WTC11 (cell line): Measurements from ENCODE around the gene SPTLC1. TPM values are rescaled to one million over a fixed set of nuclear protein-coding genes. Genes with fewer than 3 reads are reported as not detected.
"Not testable (repeated sequence)": the region's sequence is repeated elsewhere in the genome, so short reads cannot be mapped to it uniquely, and the experiment has no call there.

Experiments
- ATAC-seq: fragments of 200-7000 bp; cut with Tn5 transposase; 2 replicates; pipeline ENCODE4 v1.10.0; 2021; ENCODE audit warnings: mild to moderate bottlenecking, moderate library complexity
- CTCF ChIA-PET: fragments of 300-600 bp; sonication (Branson Sonifier 250); formaldehyde crosslinking; loops from one replicate; lab custom pipeline; 2021; ENCODE audit warnings: antibody characterized with exemption; lab: Charles Lee
- POLR2A ChIA-PET: fragments of 350-600 bp; sonication (Branson Sonifier 250); formaldehyde crosslinking; loops from one replicate; lab custom pipeline; 2021; ENCODE audit warnings: antibody characterized with exemption; lab: Charles Lee
- DNase-seq: peaks from one replicate; pipeline ENCODE4 v3.0.0; 2021; ENCODE audit warnings: low spot score
- H3K27ac Mint-ChIP-seq: 2 replicates; pipeline ENCODE4 v1.8.0; 2021; ENCODE audit warnings: mixed read lengths
- H3K27me3 Mint-ChIP-seq: 2 replicates; pipeline ENCODE4 v1.8.0; 2021; ENCODE audit warnings: low read depth, mild to moderate bottlenecking, moderate library complexity, mixed read lengths
- H3K36me3 Mint-ChIP-seq: 2 replicates; pipeline ENCODE4 v1.8.0; 2021; ENCODE audit warnings: mixed read lengths
- H3K4me1 Mint-ChIP-seq: 2 replicates; pipeline ENCODE4 v1.8.0; 2022; ENCODE audit warnings: mixed read lengths
- H3K4me3 Mint-ChIP-seq: 2 replicates; pipeline ENCODE4 v1.8.0; 2021; ENCODE audit warnings: mild to moderate bottlenecking, moderate library complexity, mixed read lengths
- H3K9me3 Mint-ChIP-seq: 2 replicates; pipeline ENCODE4 v1.8.0; 2021; ENCODE audit warnings: mixed read lengths
- ATF1 ChIP-seq: sonication (generic); formaldehyde crosslinking; IDR thresholded peaks from 2 replicates; pipeline ENCODE4 v1.8.1; 2023; ENCODE audit warnings: mild to moderate bottlenecking, moderate library complexity, missing genetic modification reagents
- IRF2 ChIP-seq: sonication (generic); formaldehyde crosslinking; IDR thresholded peaks from 2 replicates; pipeline ENCODE4 v1.8.0; 2022; ENCODE audit warnings: low read depth, missing genetic modification reagents, borderline replicate concordance
- ZNF317 ChIP-seq: sonication (generic); formaldehyde crosslinking; IDR thresholded peaks from 2 replicates; pipeline ENCODE4 v1.8.1; 2023; ENCODE audit warnings: low read depth, mild to moderate bottlenecking, moderate library complexity, missing genetic modification reagents, borderline replicate concordance
- total RNA-seq: library from RNA; stranded (reverse); gene quantifications from 3 replicates; pipeline ENCODE4 v1.2.3, GENCODE V29; 2021
- TF ChIP-seq, protein P1 (sequence below): sonication (generic); formaldehyde crosslinking; IDR thresholded peaks from 2 replicates; pipeline ENCODE4 v1.8.1; 2022; ENCODE audit warnings: mild to moderate bottlenecking, missing genetic modification reagents, moderate library complexity, borderline replicate concordance
- TF ChIP-seq, protein P2 (sequence below): sonication (generic); formaldehyde crosslinking; IDR thresholded peaks from 2 replicates; pipeline ENCODE4 v1.8.0; 2023; ENCODE audit warnings: missing genetic modification reagents
- TF ChIP-seq, protein P3 (sequence below): sonication (generic); formaldehyde crosslinking; IDR thresholded peaks from 2 replicates; pipeline ENCODE4 v1.8.0; 2022; ENCODE audit warnings: mild to moderate bottlenecking, missing genetic modification reagents
- TF ChIP-seq, protein P4 (sequence below): sonication (generic); formaldehyde crosslinking; IDR thresholded peaks from 2 replicates; pipeline ENCODE4 v1.8.0; 2023; ENCODE audit warnings: missing genetic modification reagents, mild to moderate bottlenecking, borderline replicate concordance

The SPTLC1 gene
- total RNA-seq, 1 experiment from 2014 or later, result 81.2 TPM

DNA sequence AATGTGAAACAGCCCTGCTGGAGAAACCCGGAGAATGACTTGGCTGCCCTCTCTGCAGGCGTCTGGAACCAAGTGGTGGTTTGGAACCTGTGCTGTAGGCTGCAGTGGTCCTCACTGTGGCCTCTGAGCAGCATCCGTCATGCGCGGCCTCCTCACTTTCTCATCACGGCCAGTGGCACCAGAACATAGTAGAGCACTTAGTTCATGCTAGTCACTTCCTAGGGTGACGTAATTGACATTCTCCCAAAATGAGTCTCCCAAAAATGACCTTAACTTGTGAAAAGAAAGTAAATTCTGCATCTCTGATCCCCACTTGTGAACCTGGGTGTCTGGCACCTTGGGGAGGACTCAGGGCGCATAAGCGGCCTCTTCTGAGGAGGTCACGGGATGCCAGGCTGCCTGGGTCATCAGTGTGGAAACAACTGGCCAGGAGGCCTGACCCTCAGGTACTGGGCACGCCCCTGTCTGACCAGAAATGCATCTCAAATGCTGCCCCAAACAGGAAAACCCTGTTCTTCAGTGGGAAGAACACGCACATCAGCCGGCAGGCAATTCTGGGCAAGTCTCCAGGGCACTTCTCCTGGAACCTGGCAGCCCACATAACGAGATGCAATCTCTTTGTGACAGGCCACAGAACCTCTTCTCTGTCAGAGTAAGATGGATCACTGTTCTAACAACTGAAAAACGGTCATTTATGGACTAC lies 36.6 kb upstream of the SPTLC1 start:
- H3K27me3 Mint-ChIP-seq, result no peaks in the 10 kb centered on the region
- no peak overlapping the region for H3K27ac Mint-ChIP-seq
- H3K4me3 Mint-ChIP-seq, result no peak overlapping the region
- no peak for ATAC-seq
- CTCF ChIA-PET, result no interaction called here
- no peaks in the 10 kb centered on the region for H3K36me3 Mint-ChIP-seq
- H3K4me1 Mint-ChIP-seq, result peaks cover 18% of the 10 kb centered on the region
- TF ChIP-seq, protein P1, sequence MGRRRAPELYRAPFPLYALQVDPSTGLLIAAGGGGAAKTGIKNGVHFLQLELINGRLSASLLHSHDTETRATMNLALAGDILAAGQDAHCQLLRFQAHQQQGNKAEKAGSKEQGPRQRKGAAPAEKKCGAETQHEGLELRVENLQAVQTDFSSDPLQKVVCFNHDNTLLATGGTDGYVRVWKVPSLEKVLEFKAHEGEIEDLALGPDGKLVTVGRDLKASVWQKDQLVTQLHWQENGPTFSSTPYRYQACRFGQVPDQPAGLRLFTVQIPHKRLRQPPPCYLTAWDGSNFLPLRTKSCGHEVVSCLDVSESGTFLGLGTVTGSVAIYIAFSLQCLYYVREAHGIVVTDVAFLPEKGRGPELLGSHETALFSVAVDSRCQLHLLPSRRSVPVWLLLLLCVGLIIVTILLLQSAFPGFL (CRISPR knock-in tag), result no peak
- no peak for TF ChIP-seq ZNF317 (CRISPR knock-in tag)
- TF ChIP-seq, protein P2, sequence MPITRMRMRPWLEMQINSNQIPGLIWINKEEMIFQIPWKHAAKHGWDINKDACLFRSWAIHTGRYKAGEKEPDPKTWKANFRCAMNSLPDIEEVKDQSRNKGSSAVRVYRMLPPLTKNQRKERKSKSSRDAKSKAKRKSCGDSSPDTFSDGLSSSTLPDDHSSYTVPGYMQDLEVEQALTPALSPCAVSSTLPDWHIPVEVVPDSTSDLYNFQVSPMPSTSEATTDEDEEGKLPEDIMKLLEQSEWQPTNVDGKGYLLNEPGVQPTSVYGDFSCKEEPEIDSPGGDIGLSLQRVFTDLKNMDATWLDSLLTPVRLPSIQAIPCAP (CRISPR knock-in tag), result no peak
- POLR2A ChIA-PET, result interaction anchor here (0.6 kb wide), 1 partner anchor 82 kb away, joined by 3 read pairs; no protein-coding TSS in a partner anchor
- no peaks in the 10 kb centered on the region for H3K9me3 Mint-ChIP-seq
- no peak for DNase-seq

DNA sequence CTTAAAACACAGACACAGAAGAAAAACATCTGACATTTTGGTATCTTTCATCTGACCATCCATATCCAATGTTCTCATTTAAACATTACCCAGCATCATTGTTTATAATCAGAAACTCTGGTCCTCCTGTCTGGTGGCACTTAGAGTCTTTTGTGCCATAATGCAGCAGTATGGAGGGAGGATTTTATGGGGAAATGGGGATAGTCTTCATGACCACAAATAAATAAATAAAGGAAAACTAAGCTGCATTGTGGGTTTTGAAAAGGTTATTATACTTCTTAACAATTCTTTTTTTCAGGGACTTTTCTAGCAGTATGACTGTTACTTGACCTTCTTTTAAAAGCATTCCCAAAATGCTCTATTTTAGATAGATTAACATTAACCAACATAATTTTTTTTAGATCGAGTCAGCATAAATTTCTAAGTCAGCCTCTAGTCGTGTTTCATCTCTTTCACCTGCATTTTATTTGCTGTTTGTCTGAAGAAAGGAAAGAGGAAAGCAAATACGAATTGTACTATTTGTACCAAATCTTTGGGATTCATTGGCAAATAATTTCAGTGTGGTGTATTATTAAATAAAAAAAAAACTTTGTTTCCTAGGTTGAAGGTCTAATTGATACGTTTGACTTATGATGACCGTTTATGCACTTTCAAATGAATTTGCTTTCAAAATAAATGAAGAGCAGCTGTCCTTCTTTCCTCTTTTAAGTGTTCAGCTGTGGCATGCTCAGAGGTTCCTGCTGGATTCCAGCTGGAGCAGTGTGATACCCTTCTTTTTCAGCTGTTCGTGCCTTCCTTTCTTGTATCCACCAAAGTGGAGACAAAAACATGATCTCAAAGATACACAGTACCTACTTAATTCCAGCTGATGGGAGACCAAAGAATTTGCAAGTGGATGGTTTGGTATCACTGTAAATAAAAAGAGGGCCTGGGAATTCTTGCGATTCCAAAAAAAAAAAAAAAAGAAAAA lies 35.6 kb upstream of the SPTLC1 start:
- ATAC-seq, H3K4me3 Mint-ChIP-seq, H3K27me3 Mint-ChIP-seq, H3K9me3 Mint-ChIP-seq, H3K36me3 Mint-ChIP-seq, DNase-seq, H3K27ac Mint-ChIP-seq: not testable (repeated sequence)
- H3K4me1 Mint-ChIP-seq, result peaks cover 26% of the 10 kb centered on the region
- CTCF ChIA-PET, result interaction anchor here (4.6 kb wide), 1 partner anchor 12 kb away, joined by 43 read pairs; no protein-coding TSS in a partner anchor
- POLR2A ChIA-PET, result interaction anchor here (0.6 kb wide), 1 partner anchor 83 kb away, joined by 3 read pairs; no protein-coding TSS in a partner anchor

DNA sequence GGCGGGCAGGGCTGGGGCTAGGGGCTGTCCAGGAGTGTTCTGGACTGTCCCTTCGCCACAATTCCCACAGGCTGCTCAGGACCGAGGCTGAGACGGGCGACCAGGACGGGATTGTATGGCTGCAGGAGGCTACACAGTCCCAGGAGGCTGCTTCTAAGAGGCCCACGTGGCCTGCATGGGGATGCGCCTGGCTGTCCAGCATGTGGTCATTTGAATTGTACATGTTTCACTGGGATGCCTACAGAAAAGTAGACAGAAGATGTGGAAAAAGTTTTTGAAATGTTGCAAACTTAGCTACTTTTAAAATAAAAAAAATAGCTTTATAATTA lies 32.6 kb upstream of the SPTLC1 start:
- DNase-seq, result no peak
- H3K27ac Mint-ChIP-seq, result no peak overlapping the region
- peaks cover 8% of the 10 kb centered on the region for H3K27me3 Mint-ChIP-seq
- POLR2A ChIA-PET, result interaction anchor here (0.6 to 1.3 kb wide), 2 partner anchors 87 to 144 kb away, joined by 3 to 5 read pairs; no protein-coding TSS in a partner anchor
- peak; percentile 17 for ATAC-seq
- peaks cover 28% of the 10 kb centered on the region for H3K4me1 Mint-ChIP-seq
- no peak overlapping the region for H3K4me3 Mint-ChIP-seq
- no peaks in the 10 kb centered on the region for H3K36me3 Mint-ChIP-seq
- no peaks in the 10 kb centered on the region for H3K9me3 Mint-ChIP-seq
- TF ChIP-seq, protein P3, sequence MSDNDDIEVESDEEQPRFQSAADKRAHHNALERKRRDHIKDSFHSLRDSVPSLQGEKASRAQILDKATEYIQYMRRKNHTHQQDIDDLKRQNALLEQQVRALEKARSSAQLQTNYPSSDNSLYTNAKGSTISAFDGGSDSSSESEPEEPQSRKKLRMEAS (CRISPR knock-in tag), result no peak
- TF ChIP-seq ATF1 (CRISPR knock-in tag), result no peak
- TF ChIP-seq IRF2 (CRISPR knock-in tag), result no peak
- TF ChIP-seq, protein P4, sequence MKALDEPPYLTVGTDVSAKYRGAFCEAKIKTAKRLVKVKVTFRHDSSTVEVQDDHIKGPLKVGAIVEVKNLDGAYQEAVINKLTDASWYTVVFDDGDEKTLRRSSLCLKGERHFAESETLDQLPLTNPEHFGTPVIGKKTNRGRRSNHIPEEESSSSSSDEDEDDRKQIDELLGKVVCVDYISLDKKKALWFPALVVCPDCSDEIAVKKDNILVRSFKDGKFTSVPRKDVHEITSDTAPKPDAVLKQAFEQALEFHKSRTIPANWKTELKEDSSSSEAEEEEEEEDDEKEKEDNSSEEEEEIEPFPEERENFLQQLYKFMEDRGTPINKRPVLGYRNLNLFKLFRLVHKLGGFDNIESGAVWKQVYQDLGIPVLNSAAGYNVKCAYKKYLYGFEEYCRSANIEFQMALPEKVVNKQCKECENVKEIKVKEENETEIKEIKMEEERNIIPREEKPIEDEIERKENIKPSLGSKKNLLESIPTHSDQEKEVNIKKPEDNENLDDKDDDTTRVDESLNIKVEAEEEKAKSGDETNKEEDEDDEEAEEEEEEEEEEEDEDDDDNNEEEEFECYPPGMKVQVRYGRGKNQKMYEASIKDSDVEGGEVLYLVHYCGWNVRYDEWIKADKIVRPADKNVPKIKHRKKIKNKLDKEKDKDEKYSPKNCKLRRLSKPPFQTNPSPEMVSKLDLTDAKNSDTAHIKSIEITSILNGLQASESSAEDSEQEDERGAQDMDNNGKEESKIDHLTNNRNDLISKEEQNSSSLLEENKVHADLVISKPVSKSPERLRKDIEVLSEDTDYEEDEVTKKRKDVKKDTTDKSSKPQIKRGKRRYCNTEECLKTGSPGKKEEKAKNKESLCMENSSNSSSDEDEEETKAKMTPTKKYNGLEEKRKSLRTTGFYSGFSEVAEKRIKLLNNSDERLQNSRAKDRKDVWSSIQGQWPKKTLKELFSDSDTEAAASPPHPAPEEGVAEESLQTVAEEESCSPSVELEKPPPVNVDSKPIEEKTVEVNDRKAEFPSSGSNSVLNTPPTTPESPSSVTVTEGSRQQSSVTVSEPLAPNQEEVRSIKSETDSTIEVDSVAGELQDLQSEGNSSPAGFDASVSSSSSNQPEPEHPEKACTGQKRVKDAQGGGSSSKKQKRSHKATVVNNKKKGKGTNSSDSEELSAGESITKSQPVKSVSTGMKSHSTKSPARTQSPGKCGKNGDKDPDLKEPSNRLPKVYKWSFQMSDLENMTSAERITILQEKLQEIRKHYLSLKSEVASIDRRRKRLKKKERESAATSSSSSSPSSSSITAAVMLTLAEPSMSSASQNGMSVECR (CRISPR knock-in tag), result no peak
- CTCF ChIA-PET, result interaction anchor here (1.1 to 4.6 kb wide), 5 partner anchors 9 to 177 kb away, joined by 3 to 43 read pairs (median 6); no protein-coding TSS in a partner anchor
